CD4-positive, alpha-beta T cell treated with Interleukin-17A for 1 hour (primary cell): ENCODE data around the gene ABCC11.
A peak's percentile ranks its signal among the peaks of the same experiment; 100 is the strongest.

Experiments used
- DNase-seq: peaks from one replicate; pipeline ENCODE4 v3.0.0-alpha.2; 2020

Gene ABCC11

DNA sequence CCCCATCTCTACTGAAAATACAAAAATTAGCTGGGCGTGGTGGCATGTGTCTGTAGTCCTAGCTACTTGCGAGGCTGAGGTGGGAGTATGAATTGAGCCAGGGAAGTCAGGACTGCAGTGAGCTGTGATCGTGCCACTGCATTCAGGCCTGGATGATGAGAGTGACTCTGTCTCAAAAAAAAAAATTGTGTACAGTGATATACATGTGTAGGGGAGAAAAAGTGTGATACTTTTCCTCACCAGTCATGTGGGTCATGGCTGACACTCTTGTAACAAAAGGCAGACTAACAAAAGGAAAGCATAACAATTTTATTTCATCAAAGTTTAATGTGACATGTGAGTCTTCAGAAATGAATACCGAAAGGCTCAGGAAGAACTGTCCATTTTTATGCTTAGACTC lies 89.5 kb downstream of the ABCC11 start:
- DNase-seq, result no peak

DNA sequence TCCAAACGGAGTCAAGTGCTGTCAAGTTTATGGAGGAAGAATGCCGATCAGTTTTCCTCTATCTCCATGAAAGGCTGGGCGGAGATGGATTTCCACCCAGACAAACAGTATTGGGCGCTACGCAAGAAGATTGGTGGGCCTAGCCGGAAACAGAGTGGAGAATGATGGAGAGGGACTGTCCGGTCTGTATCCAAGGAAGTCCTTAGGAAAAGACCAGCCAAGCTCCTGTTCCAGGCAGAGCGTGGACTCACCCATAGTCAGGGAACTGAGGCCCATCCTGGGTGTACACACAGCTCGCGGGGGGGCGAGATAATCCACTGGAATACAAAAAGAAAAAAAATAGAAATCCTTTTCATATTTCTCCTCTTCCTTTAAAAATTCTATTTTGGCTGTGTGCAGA lies 90.0 kb downstream of the ABCC11 start:
- DNase-seq, result no peak

DNA sequence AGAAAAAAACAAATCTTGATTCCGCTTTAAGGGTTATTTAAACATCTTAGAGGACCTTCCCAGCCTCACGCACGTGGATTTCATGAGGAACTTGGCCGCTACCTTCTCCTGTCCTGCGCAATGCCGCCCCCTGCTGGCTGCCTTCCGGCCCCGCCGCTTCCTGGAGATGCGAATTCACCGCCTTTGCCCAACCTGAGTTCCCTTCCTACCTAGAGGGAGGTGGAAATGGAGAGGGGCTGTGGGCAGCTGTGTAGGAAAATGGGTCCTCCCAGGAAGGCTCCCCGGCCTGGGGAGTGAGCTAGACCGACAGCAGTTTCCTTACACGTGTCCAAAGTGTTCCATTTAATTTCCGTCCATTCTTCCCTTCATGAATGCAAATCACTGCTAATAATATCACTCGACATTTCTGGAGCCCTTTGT lies 90.5 kb downstream of the ABCC11 start:
- DNase-seq, result peak; percentile 74

DNA sequence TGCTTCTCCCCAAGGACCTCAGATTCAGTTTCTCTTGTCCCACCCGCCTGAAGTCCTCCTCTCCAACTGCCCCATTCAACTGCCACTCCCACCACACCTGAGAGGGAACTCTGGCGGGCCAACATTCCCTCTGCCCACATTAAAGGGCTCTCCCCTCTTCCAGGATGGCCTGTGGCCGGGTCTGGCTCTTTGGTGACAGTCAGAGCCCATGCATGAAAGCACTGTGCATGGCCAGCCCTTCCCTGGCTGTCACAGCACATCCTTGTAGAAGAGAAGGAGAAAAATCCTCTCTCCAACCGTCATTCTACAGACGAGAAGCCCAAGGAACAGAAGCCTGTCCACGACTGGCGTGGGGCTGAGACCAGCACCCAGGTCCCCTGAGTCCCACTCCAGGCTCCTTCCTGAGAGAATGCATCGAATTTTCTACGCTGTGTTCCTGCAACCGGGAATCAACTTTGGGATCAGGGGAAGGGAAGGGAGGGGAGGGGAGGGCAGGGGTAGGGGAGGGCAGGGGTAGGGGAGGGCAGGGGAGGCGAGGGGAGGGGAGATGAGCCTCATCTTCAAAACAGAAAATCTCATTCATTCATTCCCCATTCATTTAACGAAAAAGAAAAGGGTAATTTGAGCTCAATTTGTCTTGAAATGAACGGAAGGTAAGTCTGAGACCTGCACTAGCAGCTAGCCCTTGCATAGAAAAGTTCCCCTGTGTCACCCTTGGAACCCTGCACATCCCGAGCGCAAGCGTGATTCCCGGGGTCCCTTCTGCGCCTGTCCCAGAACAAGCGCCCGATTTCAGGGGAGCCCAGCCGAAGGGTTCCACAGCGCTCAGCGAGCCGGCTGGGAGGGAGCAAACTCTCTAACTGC lies 91.2 kb downstream of the ABCC11 start, which contains the start of gene ABCC12:
Gene ABCC12 (minus strand): TSS at position 68 of the 864 bp plus-strand sequence. CDS start 9,569 bp downstream, outside the sequence.
- DNase-seq, result no peak

DNA sequence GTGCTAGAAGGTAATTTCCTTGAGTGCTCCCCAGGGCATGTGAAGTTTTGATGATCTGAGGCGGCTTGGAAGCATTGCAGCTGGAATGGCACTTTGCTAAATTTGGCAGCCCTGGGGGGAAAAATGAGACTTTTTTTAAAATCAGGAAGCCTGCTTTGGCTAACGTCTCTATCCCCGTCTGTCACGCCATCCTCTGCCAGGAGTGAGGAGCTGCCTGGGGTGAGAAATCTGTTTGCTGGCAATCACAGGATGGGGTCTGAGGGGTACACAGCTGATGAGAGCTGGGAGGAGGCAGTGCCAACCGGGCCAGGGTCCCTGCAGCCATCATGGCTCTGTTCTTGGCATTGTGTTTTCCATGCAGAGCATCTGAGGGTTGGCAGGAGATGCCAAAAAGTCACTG lies 93.6 kb downstream of the ABCC11 start:
- DNase-seq, result no peak

DNA sequence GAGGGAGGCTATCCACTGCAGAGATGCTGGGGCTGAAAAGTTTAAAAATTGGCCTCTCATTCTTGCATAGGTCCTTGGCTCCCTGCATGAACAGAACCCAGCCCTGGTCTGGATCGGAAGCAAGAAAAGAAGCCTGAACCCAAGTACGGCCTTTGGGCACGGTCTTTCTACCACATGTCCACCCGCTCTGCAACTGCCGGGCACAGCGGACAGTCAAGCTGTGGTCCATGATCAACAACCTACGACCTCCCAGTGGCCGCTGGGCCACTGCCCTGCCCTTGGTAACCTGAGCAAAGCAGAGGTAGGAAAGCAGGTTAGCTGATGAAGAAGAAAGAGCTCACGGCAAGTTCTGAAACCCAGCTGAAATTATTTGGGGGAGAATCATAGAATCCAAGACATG lies 95.1 kb downstream of the ABCC11 start:
- DNase-seq, result no peak

DNA sequence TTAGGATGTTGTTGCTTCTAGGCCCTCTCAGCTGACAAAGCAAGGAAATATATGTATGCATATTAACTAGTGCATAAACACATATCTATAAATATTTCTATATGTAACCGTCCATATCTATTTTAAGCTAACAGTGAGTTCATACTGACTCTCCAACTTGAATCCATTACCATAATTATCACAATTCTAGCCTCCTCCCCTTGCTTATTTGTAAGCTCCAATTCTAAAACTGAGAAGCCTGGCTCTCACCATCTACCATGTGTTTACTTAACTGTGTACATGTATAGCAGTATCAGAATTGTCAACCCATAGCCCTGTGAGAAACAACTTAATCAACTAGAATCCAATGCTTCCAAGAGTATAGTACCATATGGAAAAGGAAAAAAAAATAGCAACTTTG lies 96.6 kb downstream of the ABCC11 start:
- DNase-seq, result no peak

DNA sequence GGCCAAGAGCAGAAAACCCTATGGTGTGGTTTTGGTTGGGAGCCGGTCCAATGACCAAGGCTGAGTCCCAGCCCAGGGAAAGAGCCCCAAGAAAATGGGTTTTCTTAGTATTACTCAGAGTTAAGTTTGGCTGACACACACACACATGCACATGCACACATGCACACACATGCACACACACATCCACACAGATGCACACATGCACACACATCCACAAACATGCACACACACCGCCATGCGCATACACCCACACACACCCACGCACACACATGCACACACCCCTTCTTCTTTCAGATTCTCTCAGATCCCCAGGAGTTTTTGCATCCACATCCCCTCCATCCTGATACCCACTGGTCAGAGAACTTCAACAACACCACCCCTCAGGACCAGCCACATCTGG lies 100.6 kb downstream of the ABCC11 start:
- DNase-seq, result no peak

DNA sequence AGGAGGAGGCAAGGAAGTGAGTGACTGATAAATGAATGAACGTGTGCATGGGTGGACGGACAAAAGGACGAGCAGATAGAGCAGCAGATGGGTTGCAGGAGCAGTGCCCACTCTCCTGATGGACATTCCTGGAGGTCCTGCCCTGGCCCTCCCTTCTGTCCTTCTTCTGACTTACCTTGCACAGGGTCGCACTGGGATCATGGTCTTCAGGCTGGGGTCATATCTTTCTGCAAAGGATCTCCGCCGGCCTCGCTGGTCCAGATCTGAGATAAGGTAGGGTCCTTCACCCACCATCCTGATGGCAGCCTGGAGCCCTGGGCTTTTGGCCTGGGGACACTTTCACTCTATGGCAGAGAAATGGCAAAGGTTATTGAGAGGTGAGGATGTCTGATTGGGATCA lies 101.2 kb downstream of the ABCC11 start:
- no peak for DNase-seq

DNA sequence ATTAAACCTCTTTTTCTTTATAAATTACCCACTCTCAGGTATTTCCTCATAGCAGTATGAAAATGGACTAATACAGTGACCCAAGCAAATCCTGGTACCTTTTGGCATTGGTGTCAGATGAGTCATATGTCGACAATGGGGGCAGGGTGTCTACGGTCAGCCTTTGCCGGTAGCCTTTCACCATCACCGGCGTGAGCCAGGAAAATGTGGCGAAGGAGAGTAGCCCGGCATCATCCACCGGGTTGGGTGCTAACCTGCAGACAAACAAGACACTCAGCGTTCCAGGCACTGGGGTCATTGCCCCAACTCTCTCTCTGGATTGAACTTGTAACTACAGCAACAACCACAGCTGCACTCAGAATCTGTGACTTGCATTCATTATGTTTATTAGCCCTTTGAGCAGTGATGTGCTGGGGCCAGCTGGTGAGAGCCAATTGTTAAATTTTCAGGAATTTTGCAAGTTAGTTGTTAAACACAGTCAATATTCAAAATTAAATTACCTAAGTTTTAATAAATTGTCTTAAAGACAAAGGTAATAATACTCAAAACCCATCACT lies 103.4 kb downstream of the ABCC11 start:
- DNase-seq, result no peak

DNA sequence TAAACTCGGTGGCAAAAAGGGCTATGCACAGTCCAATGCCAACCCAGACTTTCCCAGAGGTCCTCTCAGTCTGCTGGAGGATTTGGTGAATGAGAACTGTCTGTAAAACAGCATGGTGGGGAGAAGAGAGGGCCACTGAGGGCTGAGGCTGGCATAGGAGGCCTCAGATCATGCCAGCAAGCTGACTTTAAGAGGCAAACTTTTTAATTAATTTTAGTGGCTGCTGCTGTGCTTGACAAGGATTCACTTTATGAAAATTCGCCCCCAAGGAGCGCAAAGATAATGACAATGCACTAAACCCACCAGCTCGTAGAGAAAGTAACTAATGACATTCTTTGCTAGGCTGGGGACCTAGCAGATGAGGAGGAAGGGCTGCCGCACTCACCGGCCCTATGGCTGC lies 106.5 kb downstream of the ABCC11 start:
- no peak for DNase-seq

DNA sequence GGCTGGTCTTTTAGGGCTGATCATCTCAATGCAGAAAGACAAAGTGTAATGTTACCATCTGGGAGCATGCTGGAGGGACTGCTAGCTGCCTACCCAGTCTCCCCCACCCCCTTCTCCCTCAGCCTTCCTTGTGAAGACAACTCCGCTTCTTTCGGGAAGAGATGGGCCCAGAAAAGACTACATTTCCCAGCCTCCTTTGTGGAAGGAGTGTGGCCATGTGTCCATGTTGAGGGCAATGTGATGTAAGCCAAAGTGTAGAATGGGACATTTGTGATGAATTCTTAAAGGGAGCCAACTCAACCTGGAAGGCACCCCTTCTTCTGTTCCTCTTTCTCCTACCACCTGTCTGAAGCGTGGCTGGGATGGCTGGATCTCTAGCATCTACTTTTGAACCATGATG lies 107.8 kb downstream of the ABCC11 start:
- no peak for DNase-seq

DNA sequence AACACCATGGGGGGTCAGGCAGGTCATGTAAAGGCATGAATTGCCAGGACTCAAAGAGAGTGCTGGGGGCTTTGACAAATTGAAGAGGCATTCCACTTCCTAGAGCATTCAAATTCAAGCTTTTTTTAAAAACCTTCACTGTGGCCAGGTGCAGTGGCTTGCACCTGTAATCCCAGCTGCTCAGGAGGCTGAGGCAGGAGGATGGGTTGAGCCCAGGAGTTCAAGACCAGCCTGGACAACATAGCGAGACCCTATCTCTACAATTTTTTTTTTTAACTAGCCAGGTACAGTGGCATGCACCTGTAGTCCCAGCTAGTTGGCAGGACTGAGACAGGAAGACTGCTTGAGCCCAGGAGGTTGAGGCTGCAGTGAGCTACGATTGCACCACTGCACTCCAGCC lies 108.8 kb downstream of the ABCC11 start:
- no peak for DNase-seq

DNA sequence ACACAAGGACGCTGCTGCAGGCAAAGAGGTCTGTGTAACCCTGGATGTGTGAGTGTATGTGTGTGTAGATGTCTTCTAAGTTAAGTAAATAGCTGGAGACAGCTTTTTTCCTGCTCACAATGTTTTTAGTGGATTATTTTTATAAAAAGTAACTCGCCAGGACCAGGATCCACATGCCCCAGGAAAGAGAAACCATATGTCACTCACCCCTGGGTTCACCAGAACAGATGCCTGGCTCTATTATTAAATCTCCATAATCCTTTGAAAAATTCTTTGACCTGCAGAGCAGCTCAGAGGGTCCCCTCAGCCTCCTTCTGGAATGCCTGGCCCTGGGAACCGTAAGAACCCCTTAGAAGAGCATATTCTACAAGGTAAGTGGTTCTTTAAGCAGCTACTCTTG lies 109.5 kb downstream of the ABCC11 start:
- DNase-seq, result no peak

DNA sequence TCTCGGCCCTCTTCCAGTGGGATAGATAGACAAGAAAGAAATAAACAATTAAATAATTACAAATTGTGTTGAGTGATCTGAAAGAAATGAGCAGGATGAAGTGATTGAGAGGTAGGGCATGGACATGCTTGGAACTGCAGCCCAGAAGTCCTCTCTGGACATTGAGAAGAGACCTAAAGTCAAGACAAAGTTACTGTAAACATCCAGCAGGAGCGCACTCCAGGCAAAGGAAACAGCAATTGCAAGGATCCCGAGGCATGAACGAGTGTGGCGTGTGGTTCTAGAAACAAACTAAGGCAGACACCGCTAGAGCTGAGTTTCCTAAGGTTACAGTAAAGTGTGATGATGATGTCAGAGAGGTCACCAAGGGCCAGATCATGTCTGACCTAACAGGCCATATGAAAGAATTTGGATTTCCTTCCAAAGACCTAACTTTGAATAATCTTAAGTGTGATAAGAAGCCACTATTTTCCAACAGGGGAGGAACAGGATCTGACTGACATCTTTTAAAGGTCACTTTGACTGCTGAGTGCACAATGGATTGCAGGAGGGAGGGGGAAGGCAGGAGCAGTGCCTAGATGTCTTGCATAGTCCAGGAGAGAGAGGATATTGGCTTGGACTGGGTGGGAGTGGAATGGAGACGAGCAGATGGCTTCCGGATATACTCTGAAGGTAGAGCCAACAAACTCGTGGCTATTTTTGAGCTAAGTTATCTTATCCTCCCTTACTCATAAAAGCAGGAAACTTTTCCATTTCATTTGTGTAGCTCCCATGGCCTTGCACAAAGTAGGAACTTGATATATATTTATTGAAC lies 110.6 kb downstream of the ABCC11 start:
- DNase-seq, result no peak

DNA sequence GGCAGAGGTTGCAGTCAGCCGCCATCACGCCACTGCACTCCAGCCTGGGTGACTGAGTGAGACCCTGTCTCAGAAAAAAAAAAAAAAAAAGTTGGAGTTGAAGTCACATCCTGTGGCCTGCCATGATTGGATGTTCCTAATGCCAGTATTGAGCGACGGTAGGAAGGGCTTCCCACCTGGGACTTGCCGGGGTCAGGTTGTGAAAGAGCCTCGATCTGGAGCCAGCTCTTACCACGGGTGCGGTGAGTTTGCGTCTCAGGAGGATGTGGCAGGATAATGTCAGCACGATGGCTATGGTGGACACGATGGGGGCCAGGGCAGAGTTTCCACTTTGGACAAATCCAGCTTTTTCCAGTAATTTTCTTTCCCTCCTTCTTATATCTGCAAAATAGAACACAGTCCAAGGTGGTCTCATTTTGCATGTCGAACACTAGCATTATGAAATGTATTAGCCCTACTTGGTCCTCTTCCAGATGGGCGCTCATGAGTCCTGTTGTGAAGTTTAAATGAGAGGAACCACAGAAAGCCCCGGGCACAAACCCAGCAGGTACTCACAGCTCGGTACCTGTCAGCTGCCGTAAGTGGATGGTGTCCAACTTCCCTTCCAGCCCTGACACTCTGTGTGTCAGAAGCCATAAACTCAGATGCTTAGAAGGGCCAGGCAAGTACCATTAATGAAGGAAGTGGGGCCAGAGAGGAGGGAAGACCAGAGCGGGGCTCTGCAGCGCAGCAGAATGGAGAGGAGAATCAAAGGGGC lies 113.7 kb downstream of the ABCC11 start:
- DNase-seq, result no peak

DNA sequence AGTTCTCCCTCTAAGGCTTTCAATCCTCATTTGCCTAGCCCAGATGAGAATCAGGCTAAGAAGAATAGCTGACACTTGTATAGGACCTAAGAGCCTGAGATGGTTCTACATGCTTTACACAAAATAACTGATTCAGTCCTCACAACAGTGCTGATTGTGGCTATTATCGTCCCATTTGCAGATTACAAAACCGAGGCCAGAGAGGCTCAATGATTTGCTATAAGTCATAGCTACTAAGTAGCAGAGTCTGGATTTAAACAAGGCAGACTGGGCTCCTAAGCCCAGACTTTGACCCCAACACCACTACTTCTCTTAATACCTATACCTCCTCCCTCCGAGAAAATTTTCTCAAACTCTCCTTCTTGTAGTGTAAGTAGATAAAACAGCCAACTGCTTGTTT lies 114.6 kb downstream of the ABCC11 start:
- no peak for DNase-seq

DNA sequence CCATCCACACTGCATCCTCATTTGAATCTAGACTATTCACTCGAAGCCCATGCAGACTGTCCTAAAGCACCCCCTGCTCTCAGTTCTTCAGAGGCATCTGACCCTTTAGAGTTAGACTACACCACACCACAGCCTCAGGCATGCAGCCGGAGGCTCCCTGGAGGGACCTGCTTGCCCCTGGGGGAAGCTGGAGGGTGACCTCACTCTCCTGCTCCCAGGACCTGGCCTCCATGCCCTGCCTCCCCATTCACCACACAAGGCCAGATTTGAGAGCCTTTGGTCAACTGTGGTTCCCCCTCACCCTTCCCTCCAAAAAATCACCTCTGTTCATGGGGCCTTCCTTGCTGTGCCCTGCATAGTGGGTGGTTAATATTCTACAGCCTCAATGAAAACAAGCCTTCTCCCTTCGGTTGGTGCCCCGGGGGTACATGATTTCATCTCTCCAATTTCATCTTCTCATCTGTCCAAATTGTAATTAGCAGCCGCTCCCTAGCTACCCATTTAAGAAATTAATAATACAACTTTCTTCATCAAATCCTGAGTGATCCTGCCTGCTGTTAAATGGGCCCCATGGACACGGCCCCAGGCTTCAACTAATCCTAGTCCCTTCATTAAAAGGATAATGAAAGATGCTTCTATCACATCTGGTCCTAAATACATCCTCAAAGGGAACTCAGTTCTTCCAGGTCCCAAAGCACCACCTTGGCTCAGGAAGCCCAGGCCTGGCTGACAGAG lies 116.0 kb downstream of the ABCC11 start:
- DNase-seq, result no peak

DNA sequence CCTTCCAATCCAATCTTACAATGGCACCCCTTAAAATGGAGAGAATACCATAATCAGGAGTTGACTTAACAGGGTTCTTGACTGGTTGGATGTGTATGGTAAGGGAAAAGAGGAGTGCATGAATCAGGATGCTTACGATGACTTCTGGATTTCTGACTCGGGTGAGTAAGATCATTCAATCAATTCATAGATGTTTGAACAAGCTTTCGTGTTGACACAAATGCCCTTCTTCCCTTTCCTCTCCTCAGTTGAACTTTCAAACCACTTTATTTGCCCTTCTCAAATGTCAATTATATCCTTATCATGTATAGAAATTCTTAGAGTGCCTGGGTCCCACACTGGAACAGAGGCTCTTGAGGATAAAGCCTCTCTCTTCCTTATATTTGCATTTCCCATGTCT lies 117.4 kb downstream of the ABCC11 start:
- DNase-seq, result no peak

DNA sequence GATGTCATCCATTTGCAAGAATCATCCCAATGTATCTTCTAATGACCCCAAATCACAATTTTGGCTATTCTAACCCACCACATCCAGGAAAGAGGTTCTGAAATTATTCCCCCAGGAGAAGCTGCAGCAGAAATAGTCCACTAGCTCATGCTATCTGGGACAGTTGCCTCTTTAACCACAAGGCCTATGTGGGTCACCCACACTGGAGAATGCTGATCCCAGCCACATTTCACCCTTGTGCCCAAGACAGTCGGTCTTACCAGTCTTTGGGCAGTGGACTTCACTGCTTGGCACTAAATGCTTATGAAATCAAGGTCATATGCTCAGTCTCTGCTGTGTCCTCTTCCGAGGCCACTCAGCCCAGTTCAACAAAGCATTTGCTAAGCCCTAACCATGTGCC lies 118.6 kb downstream of the ABCC11 start:
- DNase-seq, result no peak

DNA sequence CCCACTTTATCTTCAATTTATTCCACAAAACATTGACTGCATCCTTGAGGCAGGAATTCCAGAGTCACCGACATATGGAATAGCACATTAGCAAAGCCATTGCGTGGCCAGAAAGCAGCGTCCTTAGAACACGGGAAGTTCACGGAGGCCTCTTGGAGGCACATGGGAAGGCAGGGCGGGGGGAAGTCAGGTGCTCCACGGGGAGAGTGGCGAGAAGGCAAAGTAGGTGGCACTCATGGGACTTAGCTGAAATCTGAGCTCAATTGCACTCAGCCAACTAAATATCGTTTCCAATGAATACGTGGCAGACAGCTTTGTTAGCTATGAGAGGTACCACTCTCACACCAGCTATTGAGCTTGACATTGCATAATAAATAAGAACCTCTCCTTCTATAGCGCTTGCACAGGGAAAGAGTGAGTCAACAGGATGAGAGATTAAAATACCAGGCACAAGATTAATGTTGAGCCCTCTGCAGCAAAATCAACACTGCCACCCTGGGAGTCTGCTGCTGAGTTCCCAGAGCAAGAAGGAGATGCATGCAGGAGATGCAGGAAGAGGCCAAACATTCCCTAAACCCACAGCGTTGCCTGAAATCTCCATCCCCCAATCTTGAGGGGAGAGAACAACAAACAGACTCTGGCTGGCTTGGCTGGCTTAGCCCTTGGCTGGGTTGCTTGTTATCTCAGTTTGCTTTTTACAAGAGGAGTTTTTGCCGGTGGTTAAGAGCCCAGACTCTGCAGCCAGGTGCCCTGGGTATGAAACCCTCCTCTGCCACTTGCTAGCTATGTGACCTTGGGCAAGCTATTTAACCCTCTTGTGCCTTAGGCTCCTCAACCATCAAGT lies 120.3 kb downstream of the ABCC11 start:
- DNase-seq, result no peak
